Stimulated activated CD8-positive, alpha-beta memory T cell treated with anti-CD3 and anti-CD28 coated beads, Interleukin-12 subunit alpha, Interleukin-12 subunit beta, amount 100 ng/mL, for 1 hour (primary cell): ENCODE measurements around the gene GART.
"Not testable (repeated sequence)": the region's sequence is repeated elsewhere in the genome, so short reads cannot be mapped to it uniquely, and the experiment has no call there.

Experiments
- DNase-seq: peaks from one replicate; pipeline ENCODE4 v3.0.0-alpha.2; 2020; ENCODE audit warnings: low read depth

Gene GART

DNA sequence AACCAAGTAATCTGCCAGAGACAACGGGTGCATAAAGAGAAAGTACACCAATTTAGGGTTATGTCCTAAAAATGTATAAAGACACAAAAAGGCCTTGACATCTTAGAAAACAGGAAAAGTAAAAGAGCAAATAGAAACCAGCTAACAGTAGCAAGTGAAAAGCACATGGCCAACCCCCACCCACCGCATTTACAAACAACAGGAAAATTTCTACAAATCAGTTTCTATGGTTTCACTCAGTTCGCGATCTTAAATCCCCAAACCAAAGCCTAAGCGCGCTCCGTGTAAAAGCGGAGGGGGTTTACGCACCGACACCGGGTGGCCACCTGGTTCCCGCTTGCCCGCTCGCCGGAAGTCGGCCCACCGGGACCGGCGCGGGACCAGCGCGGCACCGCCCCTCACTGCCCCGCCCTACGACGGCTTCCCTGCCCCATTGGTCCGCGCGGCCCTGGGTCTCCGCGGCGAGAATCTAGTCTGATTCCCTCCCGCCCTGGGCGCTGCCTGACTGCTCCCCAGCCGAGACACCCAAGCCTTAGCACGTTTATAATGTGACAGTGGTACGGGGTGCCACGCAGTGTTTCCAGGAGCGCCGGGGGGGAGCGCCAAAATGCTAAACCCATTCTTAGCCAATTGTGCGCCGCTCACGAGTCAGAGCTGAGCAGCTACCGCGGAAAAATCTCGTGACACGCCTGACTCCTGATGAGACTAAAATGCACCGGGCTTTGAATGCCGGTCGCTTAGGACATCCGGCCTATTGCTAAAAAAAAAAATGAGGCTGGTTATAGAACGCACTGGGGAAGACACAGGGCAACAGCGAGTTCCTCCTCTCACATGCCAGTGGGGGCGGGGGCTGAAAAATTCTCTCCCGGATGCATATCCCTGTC, at the start of gene GART:
Gene GART (minus strand): TSS at position 362 of the 884 bp plus-strand sequence. CDS start 2,802 bp downstream, outside the sequence.
- DNase-seq: peak; percentile 64

DNA sequence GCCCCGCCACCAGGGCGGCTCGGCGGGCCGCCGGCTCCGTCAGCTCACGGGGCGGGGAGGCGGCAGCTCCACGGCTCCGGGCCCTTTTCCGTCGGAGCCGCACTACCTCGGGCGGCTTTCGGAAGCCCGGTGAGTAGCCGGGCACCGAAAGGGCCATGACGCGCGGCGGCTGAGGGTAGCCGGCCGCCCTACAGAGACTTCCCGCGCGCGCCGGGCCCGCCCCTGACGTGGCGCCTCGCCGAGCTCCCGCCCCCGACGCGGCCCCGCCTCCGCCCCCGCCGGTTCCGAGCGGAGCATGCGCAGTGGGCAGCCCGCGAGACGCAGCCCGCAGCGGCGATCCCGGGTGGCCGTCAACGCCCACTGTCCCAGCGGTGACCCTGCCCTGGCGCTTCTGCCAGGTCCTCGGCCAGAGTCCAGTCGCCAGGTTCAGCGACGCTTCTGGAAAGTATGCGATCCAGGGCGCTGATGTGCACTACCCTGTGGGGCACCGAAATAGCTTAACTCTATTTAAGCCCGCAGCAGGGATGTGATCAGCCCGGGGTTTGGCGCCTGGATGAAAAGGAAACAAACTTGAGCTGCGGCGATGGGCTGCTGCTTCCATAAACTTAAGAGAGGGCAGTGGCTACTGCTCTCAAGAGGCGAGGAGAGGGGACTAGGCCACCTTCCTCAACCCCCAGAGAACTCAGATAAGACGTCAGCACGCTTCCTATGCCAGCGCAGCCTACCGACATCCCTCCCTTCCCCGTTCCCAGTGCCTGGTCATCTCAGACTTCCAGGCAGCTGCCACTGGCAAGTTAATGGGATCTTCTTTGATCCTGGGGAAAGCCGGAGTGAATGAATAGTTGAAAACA, 46.8 kb upstream of the GART start, which contains the start of gene DONSON:
Gene DONSON (minus strand): TSS at position 200 of the 851 bp plus-strand sequence. CDS start 43 bp downstream, at position 157.
- DNase-seq: peak; percentile 77

- no peak for DNase-seq
Observed at GRCh38 chr21:33587792-33588484, 46.0 kb upstream of the GART start.

GRCh38 chr21:33586927-33587326, 45.0 kb upstream of the GART start:
- no peak for DNase-seq

DNA sequence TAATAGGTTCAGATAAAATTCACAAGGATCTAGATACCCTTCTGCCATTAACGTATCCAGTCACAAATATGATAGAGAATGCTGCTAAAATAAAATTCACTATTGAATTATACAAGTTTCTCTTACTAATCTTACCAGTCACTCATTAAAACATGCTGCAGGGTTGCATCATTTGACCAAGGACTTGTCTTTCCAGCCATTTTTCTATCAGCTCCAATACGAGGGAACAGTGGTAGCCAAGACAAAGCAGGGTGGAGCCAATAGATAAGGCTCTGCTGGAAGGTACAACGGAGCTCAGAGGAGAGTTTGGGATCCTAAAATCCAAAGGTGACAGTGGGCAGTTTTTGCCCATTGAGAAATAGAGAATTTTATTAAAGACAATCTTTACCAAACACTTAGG, 42.5 kb upstream of the GART start:
- DNase-seq: no peak

- no peak for DNase-seq
Observed at GRCh38 chr21:33578959-33579542, 37.1 kb upstream of the GART start.

GRCh38 chr21:33578214-33578613, 36.3 kb upstream of the GART start:
- DNase-seq: no peak

DNA sequence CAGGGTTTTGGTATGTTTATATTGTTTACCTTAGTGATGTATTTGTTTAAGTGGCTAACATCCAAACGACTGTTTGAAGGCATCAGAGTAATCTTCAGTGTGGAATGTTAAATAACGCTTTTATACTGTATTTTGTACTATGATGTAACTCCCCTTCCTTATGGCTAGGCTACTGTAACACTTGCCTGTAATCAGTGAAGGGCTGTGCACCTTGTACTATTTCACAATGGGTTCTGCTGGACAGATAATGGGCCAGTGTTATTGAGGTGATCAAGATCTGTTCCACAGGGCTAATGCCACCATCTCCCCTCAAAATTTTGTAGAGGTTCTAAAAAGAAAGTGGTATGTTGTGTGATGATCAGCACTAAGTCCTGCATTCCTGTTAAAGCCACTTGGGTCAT, 34.8 kb upstream of the GART start:
- DNase-seq: not testable (repeated sequence)

- DNase-seq: no peak
Observed at GRCh38 chr21:33572350-33572749, 30.4 kb upstream of the GART start.

DNA sequence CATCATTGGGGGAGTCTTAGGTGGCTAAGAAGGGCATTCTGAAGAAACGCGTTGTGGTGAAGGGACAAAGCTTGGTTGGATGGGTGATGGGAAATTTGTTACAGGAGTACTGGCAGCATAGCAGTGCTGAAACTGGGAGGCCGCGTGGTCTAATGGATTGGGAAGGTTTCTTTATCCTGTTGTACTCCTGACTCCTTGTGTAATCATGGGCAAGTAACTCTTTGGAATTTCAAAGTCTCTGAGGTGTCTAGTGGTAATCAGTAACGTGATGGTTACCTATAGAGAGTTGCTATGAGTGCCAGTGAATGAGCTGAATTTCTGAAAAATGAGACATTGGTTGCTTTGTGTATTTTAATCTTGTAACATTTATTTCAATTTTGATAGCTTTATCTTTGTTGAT, 28.1 kb upstream of the GART start:
- no peak for DNase-seq

GRCh38 chr21:33568448-33568847, 26.5 kb upstream of the GART start:
- no peak for DNase-seq

DNA sequence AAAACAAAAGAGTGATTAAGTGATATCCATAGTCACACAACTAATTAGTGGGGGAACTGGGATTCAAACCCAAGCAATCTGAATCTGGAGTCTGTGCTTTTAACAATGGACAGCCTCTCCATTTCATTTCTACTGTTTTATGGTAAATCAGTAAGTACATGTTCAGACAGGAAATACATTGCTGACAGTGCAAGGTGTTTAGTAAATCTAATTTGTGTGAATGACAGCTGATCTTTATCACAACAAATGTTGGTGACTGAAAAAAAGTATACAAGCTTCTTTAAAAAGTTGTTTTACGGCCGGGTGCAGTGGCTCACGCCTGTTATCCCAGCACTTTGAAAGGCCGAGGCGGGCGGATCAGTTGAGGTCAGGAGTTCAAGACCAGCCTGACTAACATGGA, 26.0 kb upstream of the GART start:
- DNase-seq: no peak

DNA sequence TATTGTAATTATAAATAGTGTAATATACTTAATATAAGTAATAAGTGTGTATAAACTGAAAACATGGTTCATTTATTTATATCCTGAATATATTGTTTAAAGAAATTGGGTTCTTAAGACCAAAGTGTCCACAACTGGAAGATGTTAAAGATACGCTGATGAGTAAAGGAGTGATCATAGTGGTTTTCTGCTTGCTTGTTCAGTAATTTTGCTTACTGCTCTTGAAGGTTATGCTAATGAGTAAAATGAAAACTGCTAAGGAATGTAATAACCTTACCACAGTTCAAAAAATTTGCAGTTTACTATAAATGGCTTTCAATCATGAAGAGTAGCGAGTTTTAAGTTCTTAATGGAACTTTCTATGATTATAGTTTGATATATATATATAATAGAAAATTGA, 24.6 kb upstream of the GART start:
- no peak for DNase-seq

- DNase-seq: no peak
Observed at GRCh38 chr21:33562389-33562788, 20.5 kb upstream of the GART start.

DNA sequence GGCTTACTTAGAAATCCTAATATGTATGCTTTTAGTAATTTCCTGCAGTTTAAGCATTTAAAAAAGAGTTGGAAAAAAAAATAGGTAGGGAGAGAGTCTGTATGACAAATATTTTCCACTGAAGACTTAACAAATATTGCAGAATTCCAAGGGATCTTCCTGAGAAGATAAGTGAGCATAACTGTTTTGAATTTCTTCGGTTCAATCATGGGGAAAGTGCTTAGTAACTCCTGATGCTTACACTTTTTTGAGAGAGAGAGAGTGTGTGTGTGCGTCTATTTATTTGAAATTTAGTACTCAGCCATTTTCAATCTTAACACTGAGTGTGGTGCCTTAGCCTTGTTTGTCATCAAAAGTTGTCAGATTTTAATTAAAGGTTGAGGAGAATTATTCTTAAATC, 19.5 kb upstream of the GART start:
- DNase-seq: no peak

- no peak for DNase-seq
Observed at GRCh38 chr21:33560965-33561364, 19.0 kb upstream of the GART start.

- DNase-seq: no peak
Observed at GRCh38 chr21:33559813-33560212, 17.9 kb upstream of the GART start.

DNA sequence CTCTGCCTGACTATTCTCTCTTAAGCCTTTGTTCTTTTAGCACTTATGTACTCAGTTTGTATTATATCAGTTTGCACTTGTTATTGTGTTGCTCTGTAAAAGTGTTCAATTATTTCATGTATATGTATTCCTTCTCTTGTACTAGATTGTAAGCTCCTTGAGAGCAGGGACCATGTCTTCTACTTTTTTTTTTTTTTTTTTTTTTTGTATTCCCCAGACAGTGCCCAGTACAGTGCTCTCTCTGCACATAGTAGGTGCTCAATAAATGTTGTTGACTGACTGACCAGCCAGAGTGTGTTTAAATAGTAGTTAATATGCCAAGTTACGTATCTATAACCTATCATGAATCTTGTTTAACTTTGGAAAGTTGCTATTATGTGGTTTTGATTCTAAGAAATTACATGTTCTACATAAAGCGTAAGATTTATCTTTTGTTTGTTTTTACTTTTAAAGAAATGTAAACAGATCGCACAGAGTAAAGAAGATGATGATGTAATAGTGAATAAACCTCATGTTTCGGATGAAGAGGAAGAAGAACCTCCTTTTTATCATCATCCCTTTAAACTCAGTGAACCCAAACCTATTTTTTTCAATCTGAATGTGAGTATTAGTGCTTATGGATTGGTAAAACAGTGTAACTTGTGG, 17.0 kb upstream of the GART start:
- DNase-seq: no peak

DNA sequence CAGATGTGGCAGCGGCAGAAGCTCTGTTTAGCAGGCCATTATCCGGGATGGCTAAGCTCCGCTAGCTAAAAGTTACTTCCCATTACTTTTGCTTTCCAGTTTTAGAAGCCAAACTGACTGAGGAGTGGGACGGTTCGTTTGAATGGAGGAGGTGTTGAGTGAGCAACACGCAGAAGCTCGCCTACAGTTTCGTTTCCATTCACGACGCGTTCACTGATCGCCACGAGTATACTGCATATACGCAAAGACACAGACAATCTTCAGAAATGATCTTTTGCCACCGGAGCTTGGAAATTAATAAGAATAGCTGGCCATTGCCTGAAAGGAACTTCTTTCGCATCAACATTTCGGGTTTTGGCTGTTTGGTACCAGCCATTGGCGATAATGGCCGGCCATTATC, 15.5 kb upstream of the GART start:
- DNase-seq: no peak

DNA sequence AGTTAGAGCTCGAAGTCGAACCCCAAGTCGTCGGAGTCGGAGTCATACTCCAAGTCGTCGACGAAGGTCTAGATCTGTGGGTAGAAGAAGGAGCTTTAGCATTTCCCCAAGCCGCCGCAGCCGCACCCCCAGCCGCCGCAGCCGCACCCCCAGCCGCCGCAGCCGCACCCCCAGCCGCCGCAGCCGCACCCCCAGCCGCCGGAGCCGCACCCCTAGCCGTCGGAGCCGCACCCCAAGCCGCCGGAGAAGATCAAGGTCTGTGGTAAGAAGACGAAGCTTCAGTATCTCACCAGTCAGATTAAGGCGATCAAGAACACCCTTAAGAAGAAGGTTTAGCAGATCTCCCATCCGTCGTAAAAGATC, 13.0 kb upstream of the GART start:
- DNase-seq: no peak

DNA sequence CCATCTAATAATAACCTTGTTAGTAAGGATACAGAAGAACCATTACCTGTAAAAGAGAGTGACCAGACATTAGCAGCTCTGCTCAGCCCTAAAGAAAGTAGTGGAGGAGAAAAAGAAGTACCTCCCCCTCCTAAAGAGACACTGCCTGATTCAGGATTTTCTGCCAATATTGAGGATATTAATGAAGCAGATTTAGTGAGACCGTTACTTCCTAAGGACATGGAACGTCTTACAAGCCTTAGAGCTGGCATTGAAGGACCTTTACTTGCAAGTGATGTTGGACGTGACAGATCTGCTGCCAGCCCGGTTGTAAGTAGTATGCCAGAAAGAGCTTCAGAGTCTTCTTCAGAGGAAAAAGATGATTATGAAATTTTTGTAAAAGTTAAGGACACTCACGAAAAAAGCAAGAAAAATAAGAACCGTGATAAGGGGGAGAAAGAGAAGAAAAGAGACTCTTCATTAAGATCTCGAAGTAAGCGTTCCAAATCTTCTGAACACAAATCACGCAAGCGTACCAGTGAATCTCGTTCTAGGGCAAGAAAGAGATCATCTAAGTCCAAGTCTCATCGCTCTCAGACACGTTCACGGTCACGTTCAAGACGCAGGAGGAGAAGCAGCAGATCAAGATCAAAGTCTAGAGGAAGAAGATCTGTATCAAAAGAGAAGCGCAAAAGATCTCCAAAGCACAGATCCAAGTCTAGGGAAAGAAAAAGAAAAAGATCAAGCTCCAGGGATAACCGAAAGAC, 12.5 kb upstream of the GART start:
- no peak for DNase-seq
